Activated CD4-positive, alpha-beta memory T cell treated with anti-CD3 and anti-CD28 coated beads for 36 hours (primary cell): Measurements from ENCODE around the gene TIMP2. TPM values are rescaled to one million over a fixed set of nuclear protein-coding genes. Genes with fewer than 3 reads are reported as not detected.

ENCODE experiments used
- CTCF ChIA-PET: fragments of 350-600 bp; sonication (Branson Sonifier 250); formaldehyde crosslinking; loops from one replicate; lab custom pipeline; 2021; ENCODE audit warnings: antibody characterized with exemption, inconsistent platforms; lab: Charles Lee
- POLR2A ChIA-PET: fragments of 350-600 bp; sonication (Branson Sonifier 250); formaldehyde crosslinking; loops from one replicate; lab custom pipeline; 2021; ENCODE audit warnings: antibody characterized with exemption; lab: Charles Lee
- DNase-seq: peaks from one replicate; pipeline ENCODE4 v3.0.0-alpha.2; 2020
- H3K27ac Mint-ChIP-seq: one replicate; pipeline ENCODE4 v1.8.0; 2021; ENCODE audit warnings: mixed read lengths
- H3K27me3 Mint-ChIP-seq: one replicate; pipeline ENCODE4 v1.8.0; 2021; ENCODE audit warnings: mixed read lengths
- H3K36me3 Mint-ChIP-seq: one replicate; pipeline ENCODE4 v1.8.0; 2021; ENCODE audit warnings: mixed read lengths
- H3K4me1 Mint-ChIP-seq: one replicate; pipeline ENCODE4 v1.8.0; 2021; ENCODE audit warnings: low read depth, mixed read lengths
- H3K4me3 Mint-ChIP-seq: one replicate; pipeline ENCODE4 v1.8.0; 2021; ENCODE audit warnings: mild to moderate bottlenecking, mixed read lengths
- H3K9me3 Mint-ChIP-seq: one replicate; pipeline ENCODE4 v1.8.0; 2021; ENCODE audit warnings: mixed read lengths
- intact Hi-C: fragments of 100-400 bp; cut with micrococcal nuclease; formaldehyde crosslinking; loops from one replicate; pipeline ENCODE4 v1.15.1; 2023
- total RNA-seq, 2 experiments: library from RNA; stranded (reverse); gene quantifications; one replicate each; pipeline ENCODE4 v1.2.3, GENCODE V29; 2021

TIMP2 gene
- total RNA-seq, 2 experiments from 2014 or later = 1.1 TPM

- intact Hi-C loops = loop anchor here (5.0 to 10.0 kb wide), 2 partner anchors 37 to 60 kb away; no protein-coding TSS in a partner anchor
- H3K27me3 Mint-ChIP-seq = peaks cover 17% of the 10 kb centered on the region
- ChIA-PET POLR2A (no interaction called here), CTCF (no interaction called here)
- DNase-seq = no peak
- H3K27ac Mint-ChIP-seq = no peak overlapping the region
- no peaks in the 10 kb centered on the region for H3K36me3 Mint-ChIP-seq
- no peaks in the 10 kb centered on the region for H3K9me3 Mint-ChIP-seq
- peaks cover 10% of the 10 kb centered on the region for H3K4me1 Mint-ChIP-seq
- H3K4me3 Mint-ChIP-seq = peak overlapping the region; percentile 26
Measured at GRCh38 chr17:78924481-78925151, 571 bp downstream of the TIMP2 start.

GRCh38 chr17:78923660-78924453 is 1.3 kb downstream of the TIMP2 start:
- Mint-ChIP-seq H3K4me1 (peaks cover 10% of the 10 kb centered on the region), H3K27me3 (peaks cover 17% of the 10 kb centered on the region), H3K36me3 (no peaks in the 10 kb centered on the region), H3K9me3 (no peaks in the 10 kb centered on the region), H3K4me3 (peak overlapping the region; percentile 20), H3K27ac (no peak overlapping the region)
- peak; percentile 66 for DNase-seq
- ChIA-PET CTCF (interaction anchor here (0.7 to 0.9 kb wide), 2 partner anchors 47 to 58 kb away, joined by 3 to 4 read pairs; no protein-coding TSS in a partner anchor), POLR2A (no interaction called here)
- intact Hi-C loops = loop anchor here (5.0 to 10.0 kb wide), 2 partner anchors 37 to 59 kb away; no protein-coding TSS in a partner anchor

- DNase-seq = no peak
- peaks cover 15% of the 10 kb centered on the region for H3K27me3 Mint-ChIP-seq
- intact Hi-C loops = loop anchor here (5.0 to 10.0 kb wide), 2 partner anchors 36 to 58 kb away; no protein-coding TSS in a partner anchor
- CTCF ChIA-PET = interaction anchor here (0.7 to 0.9 kb wide), 2 partner anchors 48 to 57 kb away, joined by 3 to 4 read pairs; no protein-coding TSS in a partner anchor
- peaks cover 10% of the 10 kb centered on the region for H3K4me1 Mint-ChIP-seq
- POLR2A ChIA-PET = no interaction called here
- no peaks in the 10 kb centered on the region for H3K9me3 Mint-ChIP-seq
- H3K4me3 Mint-ChIP-seq = no peak overlapping the region
- H3K27ac Mint-ChIP-seq = no peak overlapping the region
- H3K36me3 Mint-ChIP-seq = no peaks in the 10 kb centered on the region
Measured at GRCh38 chr17:78922816-78923498, 2.2 kb downstream of the TIMP2 start.

GRCh38 chr17:78921437-78921971 is 3.7 kb downstream of the TIMP2 start:
- Mint-ChIP-seq H3K27ac (no peak overlapping the region), H3K4me3 (no peak overlapping the region)
- intact Hi-C loops = loop anchor here (5.0 to 10.0 kb wide), 2 partner anchors 34 to 57 kb away; no protein-coding TSS in a partner anchor

GRCh38 chr17:78920528-78920927 is 4.7 kb downstream of the TIMP2 start:
- intact Hi-C loops = loop anchor here (5.0 to 10.0 kb wide), 2 partner anchors 33 to 56 kb away; no protein-coding TSS in a partner anchor

More at GRCh38 chr17:78921437-78921971, 3.7 kb downstream of the TIMP2 start:
- Mint-ChIP-seq H3K36me3 (no peaks in the 10 kb centered on the region), H3K9me3 (no peaks in the 10 kb centered on the region), H3K4me1 (peaks cover 10% of the 10 kb centered on the region), H3K27me3 (peaks cover 10% of the 10 kb centered on the region)
- ChIA-PET CTCF (interaction anchor here (1.0 kb wide), 1 partner anchor 56 kb away, joined by 3 read pairs; no protein-coding TSS in a partner anchor), POLR2A (no interaction called here)
- no peak for DNase-seq

GRCh38 chr17:78919861-78920450 is 5.2 kb downstream of the TIMP2 start:
- H3K4me3 Mint-ChIP-seq = no peak overlapping the region
- H3K9me3 Mint-ChIP-seq = no peaks in the 10 kb centered on the region
- no peaks in the 10 kb centered on the region for H3K36me3 Mint-ChIP-seq
- peaks cover 10% of the 10 kb centered on the region for H3K4me1 Mint-ChIP-seq
- intact Hi-C loops = loop anchor here (5.0 to 10.0 kb wide), 2 partner anchors 33 to 55 kb away; no protein-coding TSS in a partner anchor
- POLR2A ChIA-PET = no interaction called here
- CTCF ChIA-PET = no interaction called here
- no peak for DNase-seq
- H3K27me3 Mint-ChIP-seq = peaks cover 6% of the 10 kb centered on the region
- no peak overlapping the region for H3K27ac Mint-ChIP-seq

More at GRCh38 chr17:78920528-78920927, 4.7 kb downstream of the TIMP2 start:
- Mint-ChIP-seq H3K9me3 (no peaks in the 10 kb centered on the region), H3K27me3 (peaks cover 6% of the 10 kb centered on the region), H3K27ac (no peak overlapping the region), H3K4me3 (no peak overlapping the region), H3K36me3 (no peaks in the 10 kb centered on the region), H3K4me1 (peaks cover 10% of the 10 kb centered on the region)
- CTCF ChIA-PET = no interaction called here
- no peak for DNase-seq
- POLR2A ChIA-PET = no interaction called here

- Mint-ChIP-seq H3K9me3 (no peaks in the 10 kb centered on the region), H3K4me3 (no peak overlapping the region), H3K27me3 (peaks cover 6% of the 10 kb centered on the region), H3K36me3 (no peaks in the 10 kb centered on the region), H3K27ac (no peak overlapping the region), H3K4me1 (peaks cover 8% of the 10 kb centered on the region)
- no peak for DNase-seq
- CTCF ChIA-PET = interaction anchor here (0.7 kb wide), 1 partner anchor 65 kb away, joined by 3 read pairs; no protein-coding TSS in a partner anchor
- intact Hi-C loops = no loop called here
- POLR2A ChIA-PET = no interaction called here
Measured at GRCh38 chr17:78918979-78919378, 6.2 kb downstream of the TIMP2 start.

GRCh38 chr17:78917451-78918275 is 7.5 kb downstream of the TIMP2 start:
- no peak overlapping the region for H3K4me3 Mint-ChIP-seq
- no peak for DNase-seq
- H3K27me3 Mint-ChIP-seq = peaks cover 1% of the 10 kb centered on the region
- intact Hi-C loops = no loop called here
- CTCF ChIA-PET = interaction anchor here (1.0 to 2.0 kb wide), 2 partner anchors 52 to 54 kb away, joined by 3 to 5 read pairs; no protein-coding TSS in a partner anchor
- no peaks in the 10 kb centered on the region for H3K36me3 Mint-ChIP-seq
- POLR2A ChIA-PET = no interaction called here
- H3K27ac Mint-ChIP-seq = no peak overlapping the region
- H3K4me1 Mint-ChIP-seq = no peaks in the 10 kb centered on the region
- no peaks in the 10 kb centered on the region for H3K9me3 Mint-ChIP-seq

GRCh38 chr17:78915872-78916632 is 9.1 kb downstream of the TIMP2 start:
- ChIA-PET CTCF (interaction anchor here (0.8 to 1.2 kb wide), 2 partner anchors 12 to 50 kb away, joined by 3 read pairs; no protein-coding TSS in a partner anchor), POLR2A (no interaction called here)
- H3K27me3 Mint-ChIP-seq = peaks cover 1% of the 10 kb centered on the region
- H3K4me1 Mint-ChIP-seq = no peaks in the 10 kb centered on the region
- intact Hi-C loops = no loop called here
- no peak overlapping the region for H3K4me3 Mint-ChIP-seq
- no peaks in the 10 kb centered on the region for H3K9me3 Mint-ChIP-seq
- no peak for DNase-seq
- H3K27ac Mint-ChIP-seq = no peak overlapping the region
- H3K36me3 Mint-ChIP-seq = no peaks in the 10 kb centered on the region

- intact Hi-C loops = no loop called here
- CTCF ChIA-PET = no interaction called here
- H3K27me3 Mint-ChIP-seq = peaks cover 1% of the 10 kb centered on the region
- no peaks in the 10 kb centered on the region for H3K36me3 Mint-ChIP-seq
- H3K4me3 Mint-ChIP-seq = no peak overlapping the region
- H3K27ac Mint-ChIP-seq = no peak overlapping the region
- POLR2A ChIA-PET = no interaction called here
- no peak for DNase-seq
- no peaks in the 10 kb centered on the region for H3K9me3 Mint-ChIP-seq
- no peaks in the 10 kb centered on the region for H3K4me1 Mint-ChIP-seq
Measured at GRCh38 chr17:78913115-78913514, 12.1 kb downstream of the TIMP2 start.
